NB4 (cell line): ENCODE data around the gene RREB1.
A peak's percentile ranks its signal among the peaks of the same experiment; 100 is the strongest.

Experiments used
- DNase-seq: peaks from one replicate; pipeline ENCODE4 v3.0.0; 2010; ENCODE audit warnings: low read depth
- H3K4me3 ChIP-seq: one replicate; pipeline ENCODE4 v1.5.1; 2011; ENCODE audit warnings: mild to moderate bottlenecking, low read depth, low read length, moderate library complexity
- CTCF ChIP-seq: IDR thresholded peaks from one replicate; pipeline ENCODE4 v1.5.1; 2012; ENCODE audit warnings: low read depth, low read length
- MAX ChIP-seq: IDR thresholded peaks from 2 replicates; pipeline ENCODE4 v1.6.1; 2011; ENCODE audit warnings: low read depth, low read length
- MYC ChIP-seq: IDR thresholded peaks from 2 replicates; pipeline ENCODE4 v1.6.1; 2011; ENCODE audit warnings: low read depth, low read length
- POLR2A ChIP-seq: IDR thresholded peaks from 2 replicates; pipeline ENCODE4 v1.6.1; 2011; ENCODE audit warnings: mild to moderate bottlenecking; ENCODE audit not compliant: insufficient read length; ENCODE audit errors: extremely low read depth

The RREB1 gene

GRCh38 chr6:7249946-7250643 is 142.3 kb downstream of the RREB1 start:
- no peak overlapping the region for H3K4me3 ChIP-seq
- no peak for DNase-seq
- TF ChIP-seq MAX (no peak), CTCF (no peak), POLR2A (no peak)

GRCh38 chr6:7250812-7251211 is 143.1 kb downstream of the RREB1 start:
- H3K4me3 ChIP-seq: no peak overlapping the region
- no peak for TF ChIP-seq MAX
- DNase-seq: no peak

- DNase-seq: no peak
- TF ChIP-seq CTCF: no peak
- TF ChIP-seq MYC: no peak
- no peak for TF ChIP-seq POLR2A
- TF ChIP-seq MAX: no peak
- H3K4me3 ChIP-seq: no peak overlapping the region
Observed at GRCh38 chr6:7251646-7252260, 144.0 kb downstream of the RREB1 start.

- H3K4me3 ChIP-seq: no peak overlapping the region
- peak; percentile 46 for DNase-seq
- no peak for TF ChIP-seq POLR2A
- no peak for TF ChIP-seq MAX
- no peak for TF ChIP-seq MYC
- no peak for TF ChIP-seq CTCF
Observed at GRCh38 chr6:7252390-7252789, 144.6 kb downstream of the RREB1 start.

- H3K4me3 ChIP-seq: no peak overlapping the region
- peak; percentile 87 for DNase-seq
- TF ChIP-seq MAX: no peak
- no peak for TF ChIP-seq POLR2A
- no peak for TF ChIP-seq CTCF
- TF ChIP-seq MYC: no peak
Observed at GRCh38 chr6:7254980-7255835, 147.4 kb downstream of the RREB1 start.

- no peak overlapping the region for H3K4me3 ChIP-seq
- DNase-seq: no peak
- no peak for TF ChIP-seq MYC
- no peak for TF ChIP-seq POLR2A
- TF ChIP-seq MAX: no peak
- no peak for TF ChIP-seq CTCF
Observed at GRCh38 chr6:7255918-7256317, 148.2 kb downstream of the RREB1 start.
